EH (cell line): ENCODE results near the gene COL6A3.
"Not testable (repeated sequence)": the region's sequence is repeated elsewhere in the genome, so short reads cannot be mapped to it uniquely, and the experiment has no call there.

Source experiments
- DNase-seq: peaks from one replicate; pipeline ENCODE4 v3.0.0-alpha.2; 2015; ENCODE audit warnings: low read depth

Gene COL6A3

GRCh38 chr2:237316339-237316738 is 97.6 kb downstream of the COL6A3 start:
- no peak for DNase-seq

DNA sequence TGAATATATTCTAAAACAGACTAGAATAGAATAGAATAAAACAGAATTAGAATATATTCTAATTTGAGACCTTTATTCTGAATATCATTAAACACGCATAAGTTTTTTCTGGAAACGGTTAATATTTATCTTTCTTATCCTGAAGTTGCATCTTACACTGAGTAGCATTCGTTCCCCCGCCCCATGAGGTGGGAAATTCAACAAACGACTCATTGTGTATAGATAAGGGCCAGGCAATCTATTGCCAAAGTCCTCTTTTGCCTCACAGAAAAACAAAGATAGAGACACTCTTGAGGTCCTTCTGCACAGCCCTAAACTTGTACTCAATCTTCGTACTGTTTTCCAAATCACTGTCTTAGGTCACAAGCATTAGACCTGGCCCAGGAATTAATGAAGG is 98.1 kb downstream of the COL6A3 start:
- DNase-seq = peak; percentile 52

DNA sequence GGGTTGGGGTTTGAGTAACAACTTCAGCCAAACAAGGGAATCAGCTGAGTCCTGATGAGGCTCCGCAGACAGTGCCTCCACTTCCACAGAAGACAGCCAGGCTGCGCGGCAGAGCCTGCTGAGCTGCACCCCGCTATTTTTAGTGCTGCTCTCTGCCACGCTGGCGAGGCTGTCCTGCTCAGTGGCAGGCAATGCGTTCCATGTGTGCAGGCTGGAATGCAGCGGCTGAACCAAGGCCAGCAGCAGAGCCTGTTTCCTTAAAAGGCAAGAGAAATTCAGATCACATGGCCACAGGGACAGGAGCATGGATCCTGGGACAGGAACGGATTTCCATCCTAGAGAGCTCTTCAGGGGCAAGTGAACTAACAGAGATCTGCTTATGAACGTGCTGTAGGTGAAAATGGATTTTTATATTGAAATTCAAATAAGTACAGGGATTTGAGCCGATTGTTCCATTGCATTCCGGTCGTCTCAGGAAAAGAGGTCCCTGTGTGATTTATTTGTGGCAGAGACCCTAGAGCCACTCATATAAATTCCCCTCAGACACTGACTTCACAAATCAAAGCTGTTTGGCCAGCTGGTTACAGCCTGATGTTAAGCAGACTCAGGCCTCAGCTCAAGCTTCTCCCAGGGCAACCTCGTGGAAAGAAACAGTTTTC is 98.7 kb downstream of the COL6A3 start:
- DNase-seq = peak; percentile 99

GRCh38 chr2:237314681-237315080 is 99.3 kb downstream of the COL6A3 start:
- no peak for DNase-seq

GRCh38 chr2:237314198-237314597 is 99.8 kb downstream of the COL6A3 start:
- no peak for DNase-seq

DNA sequence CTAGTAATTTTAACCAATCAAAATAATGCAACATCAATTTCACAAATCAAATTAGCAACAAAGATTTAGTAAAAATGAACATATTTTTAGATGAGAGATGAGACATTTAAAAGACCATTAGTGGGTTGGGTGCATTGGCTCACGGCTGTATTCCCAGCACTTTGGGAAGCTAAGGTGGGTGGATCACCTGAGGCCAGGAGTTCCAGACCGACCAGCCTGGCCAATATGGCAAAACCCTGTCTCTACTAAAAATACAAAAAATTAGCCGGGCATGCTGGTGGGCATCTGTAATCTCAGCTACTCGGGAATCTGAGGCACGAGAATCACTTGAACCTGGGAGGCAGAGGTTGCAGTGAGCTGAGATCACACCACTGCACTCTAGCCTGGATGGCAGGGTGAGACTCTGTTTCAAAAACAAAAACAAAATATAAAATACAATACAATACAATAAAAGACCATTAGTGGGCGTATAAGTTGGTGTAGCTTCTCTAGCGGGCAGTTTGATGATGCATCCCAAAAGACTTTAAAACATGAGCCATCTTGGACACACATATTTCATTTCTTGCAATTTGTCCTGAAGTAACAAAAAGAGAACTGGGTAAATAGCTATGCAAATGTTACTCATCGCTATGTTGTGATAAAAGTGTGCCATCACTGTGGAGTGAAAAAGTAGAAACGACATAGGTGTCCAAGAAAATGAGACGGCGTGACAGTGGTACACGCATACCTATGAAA is 101.8 kb downstream of the COL6A3 start:
- DNase-seq = peak; percentile 92

- DNase-seq = peak; percentile 44
Measured at GRCh38 chr2:237310515-237311114, 103.3 kb downstream of the COL6A3 start.

- DNase-seq = peak; percentile 82
Measured at GRCh38 chr2:237309416-237309815, 104.5 kb downstream of the COL6A3 start.

DNA sequence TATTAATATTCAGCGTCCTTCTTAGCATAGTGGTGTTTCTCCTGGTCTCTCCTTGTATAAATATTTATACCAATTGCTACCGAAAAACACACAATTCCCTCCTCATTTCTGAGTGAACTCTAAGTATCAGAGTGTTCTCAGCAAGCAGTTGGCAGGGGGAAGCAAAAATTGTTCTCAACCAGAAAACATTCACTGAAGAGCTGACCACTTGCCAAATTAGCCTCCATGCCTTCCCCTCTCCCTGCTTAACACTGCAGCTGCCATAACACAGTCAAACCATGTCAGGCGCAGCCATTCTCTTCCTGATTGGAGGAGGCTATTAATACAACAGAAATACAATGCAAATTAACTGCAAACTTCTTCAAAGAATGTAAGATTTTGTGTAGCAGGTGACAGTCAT is 105.0 kb downstream of the COL6A3 start:
- DNase-seq = peak; percentile 48

- DNase-seq = no peak
Measured at GRCh38 chr2:237307474-237307873, 106.5 kb downstream of the COL6A3 start.

GRCh38 chr2:237306787-237307170 is 107.2 kb downstream of the COL6A3 start:
- DNase-seq = peak; percentile 56

DNA sequence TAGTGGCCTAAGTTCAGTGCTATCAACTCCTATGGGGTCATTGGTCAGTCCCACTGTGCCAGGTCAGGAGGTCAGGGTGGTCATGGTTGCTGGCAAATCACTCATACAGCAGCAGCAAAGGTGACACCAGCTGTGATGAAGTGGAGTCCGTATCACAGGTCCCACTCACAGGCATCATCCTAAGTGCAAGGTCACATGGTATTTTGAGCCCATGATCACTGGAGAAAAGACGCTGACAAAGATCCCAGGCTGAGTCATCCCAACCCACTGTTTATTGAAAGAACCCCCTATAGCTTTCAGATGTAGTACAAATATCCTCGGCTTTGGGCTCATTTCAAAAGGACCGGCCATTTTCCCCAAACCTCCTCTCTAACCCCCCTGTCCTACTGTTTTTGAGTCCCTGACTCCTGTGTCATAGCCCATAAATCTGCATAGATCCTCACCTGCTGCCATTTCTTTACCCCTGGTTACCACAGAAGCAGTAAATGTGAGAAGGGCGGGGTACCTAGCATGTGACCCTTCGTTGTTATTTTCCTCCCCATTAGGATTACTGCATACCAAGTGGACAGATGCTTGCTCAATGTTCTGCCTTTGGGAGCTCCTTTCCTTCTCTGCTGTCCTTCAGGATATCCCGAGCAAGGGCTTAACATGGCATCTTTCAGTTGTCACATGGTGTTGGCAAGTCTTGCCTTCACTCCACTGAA is 107.7 kb downstream of the COL6A3 start:
- peak; percentile 90 for DNase-seq

GRCh38 chr2:237305579-237305978 is 108.4 kb downstream of the COL6A3 start:
- no peak for DNase-seq

- peak; percentile 98 for DNase-seq
Measured at GRCh38 chr2:237304763-237305514, 109.0 kb downstream of the COL6A3 start.

DNA sequence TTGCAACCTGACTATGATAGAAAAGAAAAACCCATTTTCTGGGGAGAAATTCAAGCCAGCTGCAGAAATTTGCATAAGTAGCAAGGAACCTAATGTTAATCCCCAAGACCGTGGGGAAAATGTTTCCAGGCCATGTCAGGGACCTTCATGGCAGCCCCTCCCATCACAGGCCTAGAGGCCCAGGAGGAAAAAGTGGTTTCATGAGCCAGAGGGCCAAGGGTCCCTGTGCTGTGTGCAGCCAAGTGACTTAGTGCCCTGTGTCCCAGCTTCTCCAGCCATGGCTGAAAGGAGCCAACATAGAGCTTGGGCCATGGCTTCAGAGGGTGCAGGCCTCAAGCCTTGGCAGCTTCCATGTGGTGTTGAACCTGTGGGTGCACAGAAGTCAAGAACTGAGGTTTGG is 110.7 kb downstream of the COL6A3 start:
- DNase-seq = not testable (repeated sequence)

DNA sequence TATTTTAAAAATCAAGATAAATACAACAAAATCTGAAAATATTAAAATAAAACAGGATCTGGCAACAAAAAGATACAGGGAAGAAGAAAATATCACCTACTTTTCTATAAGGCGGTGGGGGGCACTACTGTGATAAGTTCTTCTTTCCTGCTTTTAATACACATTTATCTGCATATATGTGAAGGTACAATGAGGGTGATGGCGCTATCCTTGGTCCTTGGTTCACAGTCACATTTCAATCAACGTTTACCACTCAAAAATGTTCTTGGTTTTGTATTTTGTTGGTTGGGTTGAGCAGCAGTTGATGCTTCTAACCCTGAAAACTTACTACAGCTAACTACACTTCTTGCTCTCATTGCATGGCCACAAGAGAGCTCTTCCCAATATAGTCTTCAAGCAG is 112.4 kb downstream of the COL6A3 start:
- DNase-seq = no peak

DNA sequence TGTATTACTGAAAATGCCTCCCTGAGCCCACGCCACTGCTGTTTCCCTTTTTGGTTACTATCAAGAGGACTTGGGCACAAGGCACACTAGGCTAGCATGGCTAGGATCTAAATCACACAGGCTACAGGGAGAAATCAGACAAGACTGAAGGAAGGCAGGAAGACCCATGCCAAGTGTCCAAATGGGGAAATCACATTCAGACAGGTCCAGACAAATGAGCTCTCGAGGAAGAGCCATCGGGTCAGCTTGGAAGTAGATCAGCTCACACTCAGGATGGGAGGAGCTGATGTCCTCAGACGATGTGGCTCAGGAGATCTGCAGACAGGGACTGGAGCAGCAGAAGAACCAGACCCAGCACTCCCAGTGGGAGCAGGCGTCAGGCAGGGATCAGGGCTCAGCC is 113.2 kb downstream of the COL6A3 start:
- DNase-seq = no peak

DNA sequence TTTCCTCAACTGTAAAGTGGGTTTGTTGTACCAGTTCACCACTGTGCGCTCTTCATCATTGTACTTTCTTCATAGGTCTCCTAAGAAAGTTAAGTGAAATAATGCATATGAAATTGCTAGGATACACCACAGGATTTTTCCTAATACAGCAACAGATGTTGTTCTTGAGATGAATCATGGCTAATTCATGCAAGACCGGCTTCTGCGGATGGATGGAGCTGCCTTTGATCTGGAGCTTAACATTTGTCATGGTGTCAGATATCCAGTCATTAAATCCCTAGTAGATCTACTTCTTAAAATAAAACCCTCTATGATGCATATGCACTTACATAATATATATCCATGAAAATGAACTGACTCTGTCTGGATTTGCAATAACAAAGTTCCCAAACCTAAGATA is 114.1 kb downstream of the COL6A3 start:
- DNase-seq = peak; percentile 98

- DNase-seq = peak; percentile 93
Measured at GRCh38 chr2:237298151-237299118, 115.5 kb downstream of the COL6A3 start.

DNA sequence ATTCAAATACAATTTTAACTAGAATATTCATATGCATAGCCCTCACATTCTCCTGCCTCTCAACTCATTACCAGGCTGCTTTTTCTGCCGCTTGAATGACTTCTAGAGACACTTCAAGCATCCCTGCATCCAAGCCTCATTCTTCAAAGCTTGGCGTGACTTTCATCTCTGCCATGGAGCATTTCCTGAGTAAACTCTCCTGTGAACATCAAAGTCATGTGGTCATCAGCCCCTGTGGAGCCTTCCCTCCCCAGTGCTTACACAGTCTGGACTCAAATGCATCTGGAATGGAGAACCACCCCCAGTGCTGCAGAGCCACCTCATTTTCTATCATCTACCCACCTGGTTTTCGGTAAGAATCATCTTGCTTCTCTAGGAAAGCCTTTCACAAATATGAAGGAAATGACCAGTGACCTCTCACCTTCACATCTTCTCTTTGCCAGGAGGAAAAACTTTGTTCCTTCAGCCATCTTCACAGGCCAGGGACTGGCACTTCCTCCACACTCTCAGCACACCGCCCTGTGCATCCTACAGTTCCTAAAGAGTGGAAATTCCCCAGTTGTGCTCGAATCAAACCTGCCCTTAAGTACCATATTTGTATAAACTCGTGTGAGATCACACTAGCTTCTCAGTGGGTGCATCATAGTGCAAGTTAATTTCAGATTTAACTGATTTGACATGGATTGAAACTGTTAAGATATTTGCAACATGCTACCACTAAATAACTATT is 116.4 kb downstream of the COL6A3 start:
- peak; percentile 28 for DNase-seq
